Epithelial cell of esophagus (primary cell): Measurements from ENCODE around the gene CCDC7.
A peak's percentile ranks its signal among the peaks of the same experiment; 100 is the strongest.
"Not testable (repeated sequence)": the region's sequence is repeated elsewhere in the genome, so short reads cannot be mapped to it uniquely, and the experiment has no call there.

Experiments
- DNase-seq: peaks from one replicate; pipeline ENCODE4 v3.0.0; 2010; ENCODE audit warnings: low read depth
- H3K4me3 ChIP-seq: 2 replicates; pipeline ENCODE4 v1.5.1; 2011; ENCODE audit warnings: mild to moderate bottlenecking, low read length, control low read depth
- TF ChIP-seq, protein P1 (sequence below): IDR thresholded peaks from 2 replicates; pipeline ENCODE4 v1.5.1; 2011; ENCODE audit warnings: low read depth, mild to moderate bottlenecking, low read length, control low read depth, inconsistent platforms; ENCODE audit not compliant: insufficient read depth; ENCODE audit errors: missing control alignments

The CCDC7 gene

GRCh38 chr10:32684291-32684690 is 238.4 kb downstream of the CCDC7 start:
- no peak overlapping the region for H3K4me3 ChIP-seq
- TF ChIP-seq, protein P1, sequence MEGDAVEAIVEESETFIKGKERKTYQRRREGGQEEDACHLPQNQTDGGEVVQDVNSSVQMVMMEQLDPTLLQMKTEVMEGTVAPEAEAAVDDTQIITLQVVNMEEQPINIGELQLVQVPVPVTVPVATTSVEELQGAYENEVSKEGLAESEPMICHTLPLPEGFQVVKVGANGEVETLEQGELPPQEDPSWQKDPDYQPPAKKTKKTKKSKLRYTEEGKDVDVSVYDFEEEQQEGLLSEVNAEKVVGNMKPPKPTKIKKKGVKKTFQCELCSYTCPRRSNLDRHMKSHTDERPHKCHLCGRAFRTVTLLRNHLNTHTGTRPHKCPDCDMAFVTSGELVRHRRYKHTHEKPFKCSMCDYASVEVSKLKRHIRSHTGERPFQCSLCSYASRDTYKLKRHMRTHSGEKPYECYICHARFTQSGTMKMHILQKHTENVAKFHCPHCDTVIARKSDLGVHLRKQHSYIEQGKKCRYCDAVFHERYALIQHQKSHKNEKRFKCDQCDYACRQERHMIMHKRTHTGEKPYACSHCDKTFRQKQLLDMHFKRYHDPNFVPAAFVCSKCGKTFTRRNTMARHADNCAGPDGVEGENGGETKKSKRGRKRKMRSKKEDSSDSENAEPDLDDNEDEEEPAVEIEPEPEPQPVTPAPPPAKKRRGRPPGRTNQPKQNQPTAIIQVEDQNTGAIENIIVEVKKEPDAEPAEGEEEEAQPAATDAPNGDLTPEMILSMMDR = no peak
- DNase-seq = no peak

- H3K4me3 ChIP-seq = no peak overlapping the region
- no peak for DNase-seq
- TF ChIP-seq, protein P1 = no peak
Observed at GRCh38 chr10:32687116-32687515, 241.2 kb downstream of the CCDC7 start.

DNA sequence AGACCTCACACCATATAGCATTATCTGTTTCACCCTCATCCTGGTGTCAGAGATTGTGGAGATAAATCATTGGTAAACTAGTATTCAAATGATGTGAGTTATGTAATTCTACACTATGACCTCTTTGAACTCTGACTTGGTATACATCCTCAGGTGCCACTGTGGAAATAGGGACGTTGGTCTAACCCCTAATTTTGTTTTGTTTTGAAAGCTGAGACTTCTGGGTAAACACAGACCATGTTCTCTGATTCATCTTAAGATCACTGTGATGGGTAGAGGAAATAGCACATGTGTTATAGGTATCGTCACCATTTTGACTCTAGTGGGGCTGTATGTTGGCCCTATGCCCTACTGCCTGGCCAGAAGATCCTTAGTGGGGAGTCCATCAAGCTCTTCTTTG is 241.6 kb downstream of the CCDC7 start:
- DNase-seq = no peak
- TF ChIP-seq, protein P1 = no peak
- H3K4me3 ChIP-seq = no peak overlapping the region

DNA sequence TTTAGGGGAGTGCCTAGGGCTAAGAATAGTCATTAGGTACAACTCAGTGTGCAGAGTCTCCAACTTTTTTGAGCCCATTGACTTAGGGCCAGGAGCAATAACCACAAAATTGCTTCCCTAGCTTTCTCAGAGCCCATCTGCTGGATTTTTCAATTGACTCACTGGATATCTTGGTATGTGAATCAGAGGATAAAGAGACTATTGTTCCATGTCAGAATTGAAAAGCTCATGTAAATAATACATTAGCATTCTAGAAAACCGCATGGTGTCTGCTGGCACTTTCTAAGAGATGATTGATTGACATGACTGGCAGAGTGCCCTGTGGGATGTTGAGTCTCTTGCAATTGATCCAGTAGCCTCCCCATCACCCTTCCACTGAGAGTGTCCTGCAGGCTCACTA is 246.2 kb downstream of the CCDC7 start:
- no peak overlapping the region for H3K4me3 ChIP-seq
- DNase-seq = peak; percentile 54
- TF ChIP-seq, protein P1 = no peak

- TF ChIP-seq, protein P1 = no peak
- DNase-seq = no peak
- no peak overlapping the region for H3K4me3 ChIP-seq
Observed at GRCh38 chr10:32693441-32693979, 247.6 kb downstream of the CCDC7 start.

- DNase-seq, H3K4me3 ChIP-seq: not testable (repeated sequence)
Observed at GRCh38 chr10:32699683-32700082, 253.7 kb downstream of the CCDC7 start.

GRCh38 chr10:32713560-32713959 is 267.6 kb downstream of the CCDC7 start:
- no peak overlapping the region for H3K4me3 ChIP-seq
- DNase-seq = no peak
- TF ChIP-seq, protein P1 = peak; percentile 37

GRCh38 chr10:32731527-32731926 is 285.6 kb downstream of the CCDC7 start:
- TF ChIP-seq, protein P1 = no peak
- peak; percentile 5 for DNase-seq
- no peak overlapping the region for H3K4me3 ChIP-seq
